NCI-H524 treated with DMSO at 0.1 percent for 48 hours (cell line): ENCODE results near the gene TMEM135.
A peak's percentile ranks its signal among the peaks of the same experiment; 100 is the strongest.

ENCODE experiments used
- DNase-seq: peaks from one replicate; lab custom pipeline; 2025; lab: John Stamatoyannopoulos, UW

The TMEM135 gene

GRCh38 chr11:87301785-87302540 is 264.2 kb downstream of the TMEM135 start:
- no peak for DNase-seq

GRCh38 chr11:87304412-87304811 is 266.7 kb downstream of the TMEM135 start:
- DNase-seq: no peak

- DNase-seq: no peak
Measured at GRCh38 chr11:87306262-87306851, 268.6 kb downstream of the TMEM135 start.

- no peak for DNase-seq
Measured at GRCh38 chr11:87307101-87307500, 269.4 kb downstream of the TMEM135 start.

- no peak for DNase-seq
Measured at GRCh38 chr11:87315229-87315628, 277.5 kb downstream of the TMEM135 start.

- DNase-seq: no peak
Measured at GRCh38 chr11:87316491-87316890, 278.8 kb downstream of the TMEM135 start.

GRCh38 chr11:87317441-87317840 is 279.7 kb downstream of the TMEM135 start:
- DNase-seq: no peak

GRCh38 chr11:87320123-87320522 is 282.4 kb downstream of the TMEM135 start:
- no peak for DNase-seq

GRCh38 chr11:87322568-87322967 is 284.8 kb downstream of the TMEM135 start:
- peak; percentile 46 for DNase-seq

GRCh38 chr11:87323899-87324298 is 286.2 kb downstream of the TMEM135 start:
- DNase-seq: no peak

- DNase-seq: no peak
Measured at GRCh38 chr11:87324817-87325489, 287.2 kb downstream of the TMEM135 start.

- no peak for DNase-seq
Measured at GRCh38 chr11:87325490-87325872, 287.7 kb downstream of the TMEM135 start.

GRCh38 chr11:87326594-87326993 is 288.9 kb downstream of the TMEM135 start:
- no peak for DNase-seq

GRCh38 chr11:87329172-87329571 is 291.4 kb downstream of the TMEM135 start:
- DNase-seq: no peak

- DNase-seq: no peak
Measured at GRCh38 chr11:87330187-87330601, 292.5 kb downstream of the TMEM135 start.

- no peak for DNase-seq
Measured at GRCh38 chr11:87331273-87331672, 293.5 kb downstream of the TMEM135 start.

- no peak for DNase-seq
Measured at GRCh38 chr11:87338046-87338639, 300.4 kb downstream of the TMEM135 start.

- no peak for DNase-seq
Measured at GRCh38 chr11:87339416-87339815, 301.7 kb downstream of the TMEM135 start.

GRCh38 chr11:87347441-87347840 is 309.7 kb downstream of the TMEM135 start:
- DNase-seq: no peak

GRCh38 chr11:87347854-87348253 is 310.1 kb downstream of the TMEM135 start:
- no peak for DNase-seq

- no peak for DNase-seq
Measured at GRCh38 chr11:87351676-87352075, 313.9 kb downstream of the TMEM135 start.

- peak; percentile 21 for DNase-seq
Measured at GRCh38 chr11:87352759-87353707, 315.3 kb downstream of the TMEM135 start.
